IPS-18a (cell line): ENCODE results near the gene MS4A7.

Experiments used
- H3K27ac ChIP-seq: one replicate; pipeline ENCODE4 v1.5.1; 2013; ENCODE audit warnings: low read length
- H3K27me3 ChIP-seq: one replicate; pipeline ENCODE4 v1.6.1; 2013; ENCODE audit warnings: mild to moderate bottlenecking, low read length; ENCODE audit not compliant: control insufficient read depth, insufficient read depth
- H3K36me3 ChIP-seq: one replicate; pipeline ENCODE4 v1.6.1; 2013; ENCODE audit warnings: low read depth, low read length; ENCODE audit not compliant: control insufficient read depth
- H3K4me1 ChIP-seq: one replicate; pipeline ENCODE4 v1.6.1; 2013; ENCODE audit warnings: low read depth, low read length; ENCODE audit not compliant: control insufficient read depth
- H3K4me3 ChIP-seq: one replicate; pipeline ENCODE4 v1.5.1; 2013; ENCODE audit warnings: low read length
- H3K9ac ChIP-seq: one replicate; pipeline ENCODE4 v1.6.1; 2013; ENCODE audit warnings: mild to moderate bottlenecking, low read length, moderate library complexity
- H3K9me3 ChIP-seq: one replicate; pipeline ENCODE4 v1.6.1; 2013; ENCODE audit warnings: low read depth, low read length; ENCODE audit not compliant: control insufficient read depth

Gene MS4A7, protein sequence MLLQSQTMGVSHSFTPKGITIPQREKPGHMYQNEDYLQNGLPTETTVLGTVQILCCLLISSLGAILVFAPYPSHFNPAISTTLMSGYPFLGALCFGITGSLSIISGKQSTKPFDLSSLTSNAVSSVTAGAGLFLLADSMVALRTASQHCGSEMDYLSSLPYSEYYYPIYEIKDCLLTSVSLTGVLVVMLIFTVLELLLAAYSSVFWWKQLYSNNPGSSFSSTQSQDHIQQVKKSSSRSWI

DNA sequence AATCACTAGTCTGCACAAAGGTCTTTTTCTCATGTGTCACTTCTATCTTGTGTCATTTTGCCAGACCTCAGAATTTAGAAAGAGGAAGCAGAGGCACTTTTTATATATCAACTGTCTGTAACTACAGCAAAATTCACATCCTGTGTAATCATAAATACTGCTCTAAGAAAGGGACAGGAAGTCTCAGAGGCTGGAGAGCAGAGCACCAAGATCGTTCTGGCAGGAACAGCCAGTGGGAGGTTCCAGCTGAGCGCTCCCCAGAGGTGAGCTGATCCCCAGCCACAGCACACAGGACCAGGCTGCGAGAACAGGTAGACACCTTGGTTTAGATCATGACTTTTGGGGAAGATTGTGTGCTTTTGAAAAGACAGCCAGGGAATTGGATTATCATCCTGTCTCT, at the start of gene MS4A7:
Gene MS4A7 (plus strand): TSS at position 179 of the 400 bp plus-strand sequence. CDS start 4,610 bp downstream, outside the sequence.
- no peak within 1 kb of the TSS for H3K9ac ChIP-seq
- H3K27ac ChIP-seq, result no peak within 1 kb of the TSS
- H3K36me3 ChIP-seq, result no peaks in the 10 kb centered on the region
- H3K27me3 ChIP-seq, result no peaks in the 10 kb centered on the region
- H3K9me3 ChIP-seq, result no peaks in the 10 kb centered on the region
- no peak within 1 kb of the TSS for H3K4me3 ChIP-seq
- no peaks in the 10 kb centered on the region for H3K4me1 ChIP-seq

DNA sequence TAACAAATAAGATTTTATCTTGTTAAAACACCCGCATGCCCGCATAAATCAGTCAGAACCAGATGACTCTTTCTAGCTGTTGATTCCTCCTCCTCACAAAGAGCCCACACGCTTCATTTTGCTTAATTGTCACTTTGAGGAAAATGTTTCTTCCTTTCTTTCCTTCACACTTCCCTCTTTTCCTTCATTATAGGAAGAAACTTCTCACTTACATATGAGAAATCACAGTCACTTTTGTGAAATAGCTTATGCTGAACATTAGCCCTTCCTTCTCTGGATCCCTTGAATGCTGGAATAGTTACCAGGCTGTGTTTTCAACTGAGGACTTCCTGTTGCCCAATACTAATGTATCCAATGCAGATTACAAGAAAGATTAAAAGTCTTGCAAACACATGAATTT, 45.5 kb upstream of the MS4A7 start:
- Histone ChIP-seq H3K27ac (no peak overlapping the region), H3K27me3 (no peaks in the 10 kb centered on the region), H3K4me1 (peaks cover 3% of the 10 kb centered on the region), H3K9ac (no peak overlapping the region), H3K4me3 (no peak overlapping the region), H3K9me3 (no peaks in the 10 kb centered on the region), H3K36me3 (no peaks in the 10 kb centered on the region)

DNA sequence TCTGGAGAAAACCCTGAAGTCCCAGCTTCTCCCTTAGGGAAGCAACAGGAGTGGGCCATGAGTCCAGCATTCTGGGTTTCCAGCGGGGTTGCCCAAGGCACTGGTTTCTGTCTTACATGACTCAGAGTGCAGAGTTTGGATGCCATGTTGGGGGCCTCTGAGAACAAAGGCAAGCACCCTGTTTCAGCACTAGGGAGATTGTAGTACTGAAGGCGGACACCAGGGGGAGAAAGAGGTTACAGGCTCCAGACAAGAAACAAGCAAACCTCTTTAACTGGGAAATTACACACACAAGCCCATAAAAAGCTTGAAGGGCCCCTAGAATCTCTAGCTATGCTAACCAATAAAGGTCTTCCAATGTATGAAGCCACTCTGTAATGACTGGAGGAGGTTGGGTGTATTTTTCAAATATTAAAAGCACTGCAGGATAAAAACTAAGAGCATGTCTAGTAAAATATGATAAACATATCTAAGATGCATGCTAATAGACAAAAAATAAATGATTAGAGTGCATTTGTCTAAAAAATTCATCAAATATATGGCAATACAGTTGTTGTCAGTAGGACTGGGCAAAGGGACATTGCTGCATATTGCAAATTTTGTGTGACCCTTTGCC, 44.2 kb upstream of the MS4A7 start:
- Histone ChIP-seq H3K9ac (no peak overlapping the region), H3K27ac (no peak overlapping the region), H3K9me3 (no peaks in the 10 kb centered on the region), H3K4me3 (no peak overlapping the region), H3K27me3 (no peaks in the 10 kb centered on the region), H3K36me3 (no peaks in the 10 kb centered on the region), H3K4me1 (peaks cover 3% of the 10 kb centered on the region)

DNA sequence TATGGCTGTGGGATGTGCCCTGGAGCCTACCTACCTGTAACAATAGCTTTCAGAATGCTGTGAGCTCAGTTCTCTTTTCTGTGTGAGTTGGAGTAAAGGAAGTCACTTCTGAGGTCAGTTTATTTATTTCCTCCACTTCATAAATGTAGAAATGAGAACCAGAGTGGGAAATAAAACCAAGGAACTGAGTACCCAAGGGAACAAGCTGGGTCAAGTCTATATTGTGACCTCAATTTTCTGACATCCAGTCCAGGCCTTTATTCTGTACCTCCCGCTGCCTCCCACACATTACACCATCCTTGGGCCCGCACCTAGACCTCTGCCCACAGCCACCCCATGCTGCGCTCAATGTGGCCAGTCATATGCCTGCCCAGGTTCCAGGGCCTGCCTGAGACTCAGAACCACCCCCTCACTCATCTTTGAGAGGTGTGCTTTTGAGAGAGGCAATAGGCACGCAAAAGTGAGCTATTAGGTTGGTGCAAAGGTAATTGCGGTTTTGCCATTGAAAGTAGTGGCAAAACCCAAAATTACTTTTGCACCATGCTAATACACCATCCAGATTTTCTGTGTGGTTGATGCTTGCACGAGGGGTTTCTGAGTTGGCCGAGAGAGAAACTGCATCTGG, 41.5 kb upstream of the MS4A7 start:
- Histone ChIP-seq H3K27me3 (no peaks in the 10 kb centered on the region), H3K9me3 (no peaks in the 10 kb centered on the region), H3K27ac (no peak overlapping the region), H3K9ac (no peak overlapping the region), H3K4me1 (peaks cover 3% of the 10 kb centered on the region), H3K36me3 (no peaks in the 10 kb centered on the region), H3K4me3 (no peak overlapping the region)

DNA sequence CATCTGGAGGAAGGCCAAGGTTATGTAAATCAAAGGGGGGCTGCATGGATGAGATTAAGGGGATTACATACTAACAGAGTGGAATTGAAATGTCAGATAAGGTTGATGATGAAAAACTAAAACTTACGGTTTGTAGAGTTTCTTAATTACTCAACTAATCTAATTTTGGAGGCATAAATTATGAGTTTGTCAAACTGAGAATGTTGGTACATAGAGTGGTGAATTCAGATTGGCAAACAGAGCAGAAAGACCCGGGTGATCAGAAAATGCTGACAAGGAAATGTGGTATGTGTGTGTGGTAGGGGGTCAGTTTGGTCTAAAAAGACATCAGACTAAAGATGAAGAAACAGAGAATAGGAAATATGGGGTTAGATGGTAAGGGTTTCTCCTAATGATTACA, 40.3 kb upstream of the MS4A7 start:
- Histone ChIP-seq H3K9me3 (no peaks in the 10 kb centered on the region), H3K4me3 (no peak overlapping the region), H3K27me3 (no peaks in the 10 kb centered on the region), H3K27ac (no peak overlapping the region), H3K4me1 (peaks cover 3% of the 10 kb centered on the region), H3K9ac (no peak overlapping the region), H3K36me3 (no peaks in the 10 kb centered on the region)

DNA sequence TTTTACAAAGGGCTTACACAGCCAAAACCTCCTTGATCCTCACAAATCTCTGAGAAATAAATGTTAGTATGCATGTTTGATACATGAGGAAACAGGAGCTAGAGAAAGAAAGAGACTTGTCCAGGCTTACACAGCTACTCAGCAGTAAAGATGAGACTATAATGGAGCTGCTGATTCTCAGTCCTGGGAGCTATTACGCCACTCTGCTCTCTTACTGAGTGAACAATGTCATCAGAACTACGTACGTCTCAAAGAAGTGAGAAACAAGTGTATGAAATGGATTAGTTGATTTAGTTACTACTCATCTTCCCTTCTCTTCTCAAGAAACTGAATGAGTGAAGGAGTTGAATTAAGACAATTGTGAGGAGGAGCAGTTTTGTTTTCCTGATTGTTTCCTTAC, 39.0 kb upstream of the MS4A7 start:
- H3K27me3 ChIP-seq, result no peaks in the 10 kb centered on the region
- H3K9ac ChIP-seq, result no peak overlapping the region
- H3K27ac ChIP-seq, result no peak overlapping the region
- no peaks in the 10 kb centered on the region for H3K9me3 ChIP-seq
- peaks cover 3% of the 10 kb centered on the region for H3K4me1 ChIP-seq
- H3K4me3 ChIP-seq, result no peak overlapping the region
- H3K36me3 ChIP-seq, result no peaks in the 10 kb centered on the region

DNA sequence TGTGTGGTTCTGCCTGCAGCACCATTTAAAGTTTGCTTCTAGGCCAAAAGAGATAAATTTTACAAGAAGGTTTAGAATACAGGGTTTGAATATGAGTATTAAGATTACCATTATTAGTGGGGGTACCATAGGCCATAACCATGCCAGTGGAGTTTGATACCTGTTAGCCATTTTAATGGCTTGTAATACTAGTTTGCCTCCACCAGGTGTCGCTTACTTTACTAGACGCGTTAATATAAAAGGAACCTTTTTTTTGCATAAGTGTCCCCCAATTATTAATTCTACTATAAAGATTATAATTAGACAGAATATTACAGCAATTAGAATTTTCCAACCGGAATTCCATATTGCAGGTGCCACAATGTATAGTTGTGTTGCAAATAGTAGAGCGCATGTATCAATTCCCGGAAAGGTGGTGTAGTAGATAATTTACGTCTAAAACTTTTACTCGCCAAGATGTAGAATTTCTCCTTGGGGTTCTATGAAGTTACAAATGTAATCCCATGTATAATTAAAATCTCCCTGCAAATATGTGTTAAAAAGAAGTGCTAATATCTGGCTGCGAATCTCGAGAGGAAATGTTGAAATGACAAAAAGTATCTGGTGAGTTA, 35.1 kb upstream of the MS4A7 start:
- H3K9me3 ChIP-seq, result no peaks in the 10 kb centered on the region
- no peaks in the 10 kb centered on the region for H3K27me3 ChIP-seq
- H3K4me3 ChIP-seq, result no peak overlapping the region
- H3K9ac ChIP-seq, result no peak overlapping the region
- H3K36me3 ChIP-seq, result no peaks in the 10 kb centered on the region
- no peaks in the 10 kb centered on the region for H3K4me1 ChIP-seq
- no peak overlapping the region for H3K27ac ChIP-seq

DNA sequence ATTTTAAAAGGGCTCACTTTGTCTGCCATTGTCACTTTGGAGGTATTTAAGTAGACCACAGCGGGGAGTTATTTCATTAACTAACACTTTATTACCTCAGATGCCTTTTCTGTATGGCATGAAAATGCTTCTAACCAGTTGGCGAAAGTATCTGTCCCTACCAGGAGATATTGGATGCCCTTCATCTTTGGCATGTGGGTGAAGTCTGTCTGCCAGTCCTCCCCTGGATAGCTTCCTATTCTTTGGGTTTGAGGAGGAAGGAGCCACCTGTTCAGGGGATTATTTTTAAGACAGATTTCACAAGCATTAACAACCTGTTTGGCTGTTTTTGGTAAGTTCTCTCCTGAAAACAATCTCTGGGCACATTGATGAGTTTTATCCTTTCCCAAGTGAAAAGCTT, 34.2 kb upstream of the MS4A7 start:
- H3K27me3 ChIP-seq, result no peaks in the 10 kb centered on the region
- no peaks in the 10 kb centered on the region for H3K36me3 ChIP-seq

DNA sequence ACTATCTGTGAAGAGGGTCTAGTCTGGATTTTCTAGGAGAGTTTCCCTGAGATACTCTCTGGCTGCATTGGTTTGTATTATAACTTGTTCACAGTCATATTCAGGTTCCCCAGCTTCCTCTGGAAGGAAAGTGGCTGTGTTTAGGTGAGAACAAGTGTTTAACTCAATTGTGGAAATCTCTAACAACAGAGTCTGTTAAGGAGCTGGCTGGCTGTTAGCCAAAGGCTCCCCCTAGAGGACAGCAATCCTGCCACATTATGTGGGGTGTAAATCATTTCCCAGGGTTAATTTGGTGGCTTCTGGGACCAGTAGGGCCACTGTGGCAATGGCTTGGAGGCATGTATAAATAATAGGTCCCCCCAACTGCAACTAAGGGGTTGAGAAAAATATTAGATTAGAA, 32.8 kb upstream of the MS4A7 start:
- H3K9me3 ChIP-seq, result no peaks in the 10 kb centered on the region
- no peaks in the 10 kb centered on the region for H3K27me3 ChIP-seq
- H3K4me3 ChIP-seq, result no peak overlapping the region
- no peaks in the 10 kb centered on the region for H3K4me1 ChIP-seq
- no peak overlapping the region for H3K9ac ChIP-seq
- no peak overlapping the region for H3K27ac ChIP-seq
- no peaks in the 10 kb centered on the region for H3K36me3 ChIP-seq

More for the DNA sequence above, 34.2 kb upstream of the MS4A7 start:
- H3K9me3 ChIP-seq, result no peaks in the 10 kb centered on the region
- H3K4me3 ChIP-seq, result no peak overlapping the region
- H3K27ac ChIP-seq, result no peak overlapping the region
- H3K4me1 ChIP-seq, result no peaks in the 10 kb centered on the region
- no peak overlapping the region for H3K9ac ChIP-seq

DNA sequence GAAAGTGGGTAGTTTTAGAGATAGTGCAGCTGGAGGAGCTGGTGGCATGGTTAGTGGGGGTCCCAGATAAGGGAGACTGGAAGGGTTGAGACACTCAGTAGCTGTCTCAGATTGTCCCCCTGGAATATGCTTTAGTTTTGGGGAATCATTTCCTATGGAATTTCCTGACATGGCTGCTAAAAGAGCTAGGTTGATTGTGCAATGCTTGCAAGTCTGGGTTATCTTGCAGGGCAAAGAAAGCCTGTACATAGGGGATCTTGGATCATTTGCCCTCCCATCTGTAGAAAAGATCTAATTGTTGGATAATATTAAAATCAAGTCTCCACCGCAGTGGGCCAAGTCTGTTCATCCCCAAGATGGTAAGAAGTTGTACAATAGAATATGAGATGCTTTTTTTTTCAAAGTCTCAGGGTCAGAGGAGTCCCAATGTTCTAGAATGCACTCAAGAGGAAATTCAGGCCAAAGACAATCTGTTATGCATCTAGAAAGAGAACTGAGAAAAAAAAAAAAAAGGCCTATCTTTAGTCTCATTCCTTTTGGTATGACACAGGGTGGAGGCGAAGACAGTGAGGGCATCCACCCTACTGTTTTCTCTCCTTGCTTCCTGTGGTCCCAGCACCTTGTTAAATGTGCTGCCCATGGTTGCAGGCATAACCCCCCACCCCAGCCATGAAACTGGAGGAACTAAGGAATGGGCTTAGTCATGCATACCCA, 31.1 kb upstream of the MS4A7 start:
- Histone ChIP-seq H3K9ac (no peak overlapping the region), H3K4me3 (no peak overlapping the region), H3K4me1 (no peaks in the 10 kb centered on the region), H3K36me3 (no peaks in the 10 kb centered on the region), H3K9me3 (no peaks in the 10 kb centered on the region), H3K27me3 (no peaks in the 10 kb centered on the region), H3K27ac (no peak overlapping the region)

DNA sequence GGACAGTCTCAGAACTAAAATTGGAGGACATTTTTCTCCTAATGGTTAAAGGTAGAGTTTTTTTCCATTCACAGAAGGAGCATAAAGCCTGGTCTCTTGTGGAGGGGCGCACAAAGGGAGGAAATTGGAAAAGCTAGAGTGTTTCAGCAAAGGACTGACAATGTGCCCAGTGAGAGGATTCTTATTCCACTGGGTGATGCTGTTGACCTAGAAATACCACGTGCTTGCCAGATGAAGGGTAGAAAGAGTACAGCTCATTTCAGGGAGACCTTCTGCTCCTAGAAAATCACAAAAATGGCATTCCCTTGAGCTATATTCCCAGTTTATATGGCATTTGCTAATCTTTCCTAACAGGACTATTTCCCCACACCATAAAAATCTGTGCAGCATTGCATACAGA, 30.2 kb upstream of the MS4A7 start:
- Histone ChIP-seq H3K4me1 (no peaks in the 10 kb centered on the region), H3K27me3 (no peaks in the 10 kb centered on the region), H3K9ac (no peak overlapping the region), H3K9me3 (no peaks in the 10 kb centered on the region), H3K4me3 (no peak overlapping the region), H3K27ac (no peak overlapping the region), H3K36me3 (no peaks in the 10 kb centered on the region)
